Measurements from ENCODE around the gene OOSP1. TPM values are rescaled to one million over a fixed set of nuclear protein-coding genes. Genes with fewer than 3 reads are reported as not detected.
A peak's percentile ranks its signal among the peaks of the same experiment; 100 is the strongest.

The OOSP1 gene
- total and polyA plus RNA-seq, 12 donors = not detected

DNA sequence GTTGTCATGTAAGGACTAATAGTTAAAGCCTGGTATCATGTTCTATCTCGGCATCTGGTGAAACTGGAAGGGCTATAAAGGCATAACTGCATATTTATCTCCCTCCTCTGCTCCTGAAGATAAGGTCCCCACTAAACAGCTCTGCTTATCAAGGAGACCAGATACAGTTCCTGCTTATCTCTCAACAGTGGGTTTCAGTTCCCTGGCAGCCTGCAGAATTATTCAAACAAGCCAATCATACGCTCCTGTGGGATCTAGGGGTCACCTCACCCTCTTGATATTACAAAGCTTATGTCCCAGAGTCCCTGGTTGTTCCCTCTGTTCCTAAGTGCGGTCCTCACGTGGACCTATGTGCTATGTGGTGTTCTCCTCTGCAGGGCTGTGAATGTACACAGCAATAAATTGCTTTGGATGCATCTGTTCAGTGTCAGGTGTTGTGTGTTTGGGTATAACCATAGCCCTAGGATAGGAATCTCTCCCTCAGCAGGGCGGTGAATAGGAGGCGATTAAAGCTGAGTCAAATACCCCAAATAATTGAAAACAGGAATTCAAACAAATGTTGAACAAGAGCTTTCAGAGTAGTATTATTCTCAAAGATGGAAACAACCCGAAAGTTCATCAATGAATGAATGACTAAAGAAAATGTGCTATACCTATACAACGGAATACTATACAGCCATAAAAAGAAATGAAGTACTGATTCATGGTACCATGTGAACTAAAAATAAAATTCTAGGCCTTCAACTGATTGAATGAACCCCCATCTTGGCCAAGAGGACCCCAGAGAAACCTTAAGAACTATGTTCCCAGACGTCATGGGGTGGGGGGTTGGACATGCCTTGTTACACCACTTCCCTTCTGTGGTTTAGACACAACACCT, 22.5 kb downstream of the OOSP1 start:
- DNase-seq = no peak
- 50 to 53% methylated on average over 9 of the region's 9 CpGs for WGBS, 2 donors
- intact Hi-C loops (cut with DNase I) = no loop called here

GRCh38 chr11:59962107-59962482, 23.9 kb downstream of the OOSP1 start:
- ATAC-seq (peak in 1 of 8 donors; percentile 11), DNase-seq (no peak)
- H3K36me3 ChIP-seq = no peaks in the 10 kb centered on the region
- H3K4me1 ChIP-seq = peaks cover 0 to 6% (median 0%) of the 10 kb centered on the region in 9 donors
- no peaks in the 10 kb centered on the region for H3K27me3 ChIP-seq
- TF ChIP-seq, protein P1, sequence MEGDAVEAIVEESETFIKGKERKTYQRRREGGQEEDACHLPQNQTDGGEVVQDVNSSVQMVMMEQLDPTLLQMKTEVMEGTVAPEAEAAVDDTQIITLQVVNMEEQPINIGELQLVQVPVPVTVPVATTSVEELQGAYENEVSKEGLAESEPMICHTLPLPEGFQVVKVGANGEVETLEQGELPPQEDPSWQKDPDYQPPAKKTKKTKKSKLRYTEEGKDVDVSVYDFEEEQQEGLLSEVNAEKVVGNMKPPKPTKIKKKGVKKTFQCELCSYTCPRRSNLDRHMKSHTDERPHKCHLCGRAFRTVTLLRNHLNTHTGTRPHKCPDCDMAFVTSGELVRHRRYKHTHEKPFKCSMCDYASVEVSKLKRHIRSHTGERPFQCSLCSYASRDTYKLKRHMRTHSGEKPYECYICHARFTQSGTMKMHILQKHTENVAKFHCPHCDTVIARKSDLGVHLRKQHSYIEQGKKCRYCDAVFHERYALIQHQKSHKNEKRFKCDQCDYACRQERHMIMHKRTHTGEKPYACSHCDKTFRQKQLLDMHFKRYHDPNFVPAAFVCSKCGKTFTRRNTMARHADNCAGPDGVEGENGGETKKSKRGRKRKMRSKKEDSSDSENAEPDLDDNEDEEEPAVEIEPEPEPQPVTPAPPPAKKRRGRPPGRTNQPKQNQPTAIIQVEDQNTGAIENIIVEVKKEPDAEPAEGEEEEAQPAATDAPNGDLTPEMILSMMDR (IDR thresholded peaks at IDR 0.05) = no peak
- intact Hi-C loops (cut with DNase I) = no loop called here
- 42 to 62% methylated on average over 2 of the region's 2 CpGs for WGBS, 2 donors
- no peak overlapping the region for H3K4me3 ChIP-seq
- H3K27ac ChIP-seq = no peak overlapping the region
- H3K9me3 ChIP-seq = no peaks in the 10 kb centered on the region

More for the DNA sequence above, 22.5 kb downstream of the OOSP1 start:
- no peaks in the 10 kb centered on the region for H3K36me3 ChIP-seq
- no peaks in the 10 kb centered on the region for H3K27me3 ChIP-seq
- no peaks in the 10 kb centered on the region for H3K9me3 ChIP-seq
- H3K27ac ChIP-seq = no peak overlapping the region
- H3K4me1 ChIP-seq = peaks cover 0 to 6% (median 0%) of the 10 kb centered on the region in 9 donors
- no peak overlapping the region for H3K4me3 ChIP-seq
- ATAC-seq = peak in 2 of 8 donors; percentile 31 to 33
- TF ChIP-seq, protein P1 (IDR thresholded peaks at IDR 0.05) = no peak

GRCh38 chr11:59963733-59964132, 25.5 kb downstream of the OOSP1 start, which contains the start of gene OOSP4A:
Gene OOSP4A, plus strand, starts transcription at chr11:59964033. Its CDS starts 0 bp downstream, at chr11:59964033.
- Histone ChIP-seq H3K4me3 (no peak within 1 kb of the TSS), H3K36me3 (no peaks in the 10 kb centered on the region), H3K9me3 (no peaks in the 10 kb centered on the region), H3K27ac (no peak within 1 kb of the TSS), H3K27me3 (no peaks in the 10 kb centered on the region), H3K4me1 (peaks cover 0 to 6% (median 0%) of the 10 kb centered on the region in 9 donors)
- TF ChIP-seq, protein P1 (IDR thresholded peaks at IDR 0.05) = no peak
- WGBS, 2 donors = 86 to 89% methylated on average over 3 of the region's 3 CpGs
- ATAC-seq (no peak), DNase-seq (no peak)
- intact Hi-C loops (cut with DNase I) = no loop called here

- TF ChIP-seq, protein P1 (IDR thresholded peaks at IDR 0.05) = no peak
- no peak overlapping the region for H3K27ac ChIP-seq
- no peaks in the 10 kb centered on the region for H3K27me3 ChIP-seq
- H3K9me3 ChIP-seq = no peaks in the 10 kb centered on the region
- DNase-seq (no peak), ATAC-seq (no peak)
- no peaks in the 10 kb centered on the region for H3K36me3 ChIP-seq
- intact Hi-C loops (cut with DNase I) = no loop called here
- WGBS, 2 donors = 69 to 76% methylated on average over 7 of the region's 7 CpGs
- H3K4me3 ChIP-seq = no peak overlapping the region
- peaks cover 0 to 6% (median 0%) of the 10 kb centered on the region in 9 donors for H3K4me1 ChIP-seq
Measured at GRCh38 chr11:59965424-59965823, 27.2 kb downstream of the OOSP1 start.
